Effector CD4-positive, alpha-beta T cell (primary cell): ENCODE measurements around the gene CCDC149.

Source experiments
- DNase-seq: peaks from one replicate; pipeline ENCODE4 v3.0.0-alpha.2; 2020

The CCDC149 gene

GRCh38 chr4:24837781-24838180 lies 75.1 kb downstream of the CCDC149 start:
- DNase-seq, result no peak

- DNase-seq, result no peak
Observed at GRCh38 chr4:24837336-24837735, 75.5 kb downstream of the CCDC149 start.

GRCh38 chr4:24836661-24837242 lies 76.1 kb downstream of the CCDC149 start:
- DNase-seq, result no peak

- no peak for DNase-seq
Observed at GRCh38 chr4:24835696-24836095, 77.1 kb downstream of the CCDC149 start.

- no peak for DNase-seq
Observed at GRCh38 chr4:24831637-24832036, 81.2 kb downstream of the CCDC149 start.

- DNase-seq, result no peak
Observed at GRCh38 chr4:24824720-24825119, 88.1 kb downstream of the CCDC149 start.

GRCh38 chr4:24820541-24820940 lies 92.3 kb downstream of the CCDC149 start:
- DNase-seq, result no peak

- DNase-seq, result no peak
Observed at GRCh38 chr4:24816797-24817196, 96.0 kb downstream of the CCDC149 start.

GRCh38 chr4:24813732-24814131 lies 99.1 kb downstream of the CCDC149 start:
- no peak for DNase-seq

GRCh38 chr4:24810871-24811631 lies 101.8 kb downstream of the CCDC149 start:
- DNase-seq, result no peak

- DNase-seq, result no peak
Observed at GRCh38 chr4:24809815-24810405, 102.9 kb downstream of the CCDC149 start.

- DNase-seq, result no peak
Observed at GRCh38 chr4:24809376-24809775, 103.5 kb downstream of the CCDC149 start.

- DNase-seq, result no peak
Observed at GRCh38 chr4:24808955-24809354, 103.9 kb downstream of the CCDC149 start.

GRCh38 chr4:24808261-24808660 lies 104.6 kb downstream of the CCDC149 start:
- DNase-seq, result no peak

- DNase-seq, result no peak
Observed at GRCh38 chr4:24807611-24808010, 105.2 kb downstream of the CCDC149 start.

GRCh38 chr4:24806206-24806990 lies 106.4 kb downstream of the CCDC149 start:
- DNase-seq, result no peak

GRCh38 chr4:24805566-24805965 lies 107.3 kb downstream of the CCDC149 start:
- no peak for DNase-seq

- no peak for DNase-seq
Observed at GRCh38 chr4:24805067-24805466, 107.8 kb downstream of the CCDC149 start.

- no peak for DNase-seq
Observed at GRCh38 chr4:24802648-24803047, 110.2 kb downstream of the CCDC149 start.

- DNase-seq, result no peak
Observed at GRCh38 chr4:24801136-24801855, 111.5 kb downstream of the CCDC149 start.

- DNase-seq, result no peak
Observed at GRCh38 chr4:24800325-24800895, 112.4 kb downstream of the CCDC149 start.
